K562 (cell line): ENCODE measurements around the gene S100A3. TPM values are rescaled to one million over a fixed set of nuclear protein-coding genes. Genes with fewer than 3 reads are reported as not detected.
A peak's percentile ranks its signal among the peaks of the same experiment; 100 is the strongest.

Source experiments
- BDP1 ChIP-seq: IDR thresholded peaks from 3 replicates; pipeline ENCODE4 v1.6.1; 2011; ENCODE audit not compliant: insufficient read length, insufficient read depth
- BRF1 ChIP-seq: IDR thresholded peaks from 3 replicates; pipeline ENCODE4 v1.6.1; 2011; ENCODE audit warnings: borderline replicate concordance, mild to moderate bottlenecking; ENCODE audit not compliant: insufficient read length; ENCODE audit errors: extremely low read depth
- CBX1 ChIP-seq: sonication (generic); IDR thresholded peaks from 2 replicates; pipeline ENCODE4 v1.6.1; 2016; ENCODE audit warnings: antibody characterized with exemption, low read depth, mild to moderate bottlenecking
- ELF4 ChIP-seq: fragments of 450-650 bp; formaldehyde crosslinking; IDR thresholded peaks from 2 replicates; pipeline ENCODE4 v1.4.0; 2022; ENCODE audit warnings: missing genetic modification characterization
- ERF ChIP-seq: fragments of 450-650 bp; formaldehyde crosslinking; IDR thresholded peaks from 2 replicates; pipeline ENCODE4 v1.4.0; 2020; ENCODE audit warnings: mild to moderate bottlenecking, mixed read lengths
- FOXK1 ChIP-seq: sonication (generic); formaldehyde crosslinking; IDR thresholded peaks from 2 replicates; pipeline ENCODE4 v1.8.0; 2022; ENCODE audit warnings: missing genetic modification reagents, mild to moderate bottlenecking, borderline replicate concordance
- GMEB1 ChIP-seq: fragments of 250-450 bp; sonication (Bioruptor Pico); IDR thresholded peaks from 2 replicates; pipeline ENCODE4 v1.4.0; 2020; ENCODE audit warnings: mild to moderate bottlenecking
- GTF2E2 ChIP-seq: fragments of 200-800 bp; sonication (Bioruptor generic); IDR thresholded peaks from 2 replicates; pipeline ENCODE4 v1.6.1; 2016; ENCODE audit warnings: missing genetic modification characterization, missing compliant biosample characterization
- HNRNPH1 ChIP-seq: fragments of 200-400 bp; formaldehyde crosslinking; optimal IDR thresholded peaks from 2 replicates; pipeline ENCODE3; 2017; ENCODE audit warnings: low read depth, mild to moderate bottlenecking, low read length, moderate library complexity
- HNRNPK ChIP-seq: fragments of 200-400 bp; formaldehyde crosslinking; IDR thresholded peaks from one replicate; pipeline ENCODE4 v1.6.1; 2018; ENCODE audit warnings: mild to moderate bottlenecking, low read depth, low read length; ENCODE audit not compliant: poor library complexity, severe bottlenecking
- NFIX ChIP-seq: fragments of 250-450 bp; sonication (Bioruptor Pico); IDR thresholded peaks from 2 replicates; pipeline ENCODE4 v1.4.0; 2020; ENCODE audit warnings: low read depth, mild to moderate bottlenecking, moderate library complexity
- NONO ChIP-seq, 2 experiments: fragments of 200-400 bp in 1 of 2; fragments of 450-650 bp in 1 of 2; formaldehyde crosslinking in 1 of 2; IDR thresholded peaks; 2 replicates each; pipeline ENCODE4 v1.6.1; 2017; ENCODE audit warnings: low read depth in 2 of 2, mild to moderate bottlenecking in 2 of 2, moderate library complexity in 2 of 2, low read length in 1 of 2
- POLR2AphosphoS5 ChIP-seq: IDR thresholded peaks from 2 replicates; pipeline ENCODE4 v1.6.1; 2011; ENCODE audit warnings: mild to moderate bottlenecking, low read depth, low read length, moderate library complexity; ENCODE audit not compliant: control insufficient read depth, insufficient read depth
- SMARCA4 ChIP-seq: fragments of 450-650 bp; IDR thresholded peaks from 2 replicates; pipeline ENCODE4 v1.6.1; 2016
- SMARCC2 ChIP-seq: fragments of 450-650 bp; IDR thresholded peaks from 2 replicates; pipeline ENCODE4 v1.6.1; 2017; ENCODE audit warnings: antibody characterized with exemption, moderate library complexity, mild to moderate bottlenecking, low read depth
- SRF ChIP-seq, 2 experiments: fragments of 250-450, 450-650 bp in 1 of 2; sonication (Bioruptor Pico) in 1 of 2; sonication (generic) in 1 of 2; formaldehyde crosslinking; IDR thresholded peaks; 2 replicates each; pipeline versions ENCODE4 v1.5.0 to v1.5.1; 2020 to 2022; ENCODE audit warnings: mild to moderate bottlenecking in 1 of 2, missing genetic modification reagents in 1 of 2
- TAF7 ChIP-seq: fragments of 450-650 bp; IDR thresholded peaks from 2 replicates; pipeline ENCODE4 v1.6.1; 2016; ENCODE audit warnings: missing genetic modification characterization, missing compliant biosample characterization
- TARDBP ChIP-seq: fragments of 450-650 bp; IDR thresholded peaks from 2 replicates; pipeline ENCODE4 v1.6.1; 2016
- TCF3 ChIP-seq: sonication (generic); formaldehyde crosslinking; IDR thresholded peaks from 2 replicates; pipeline ENCODE4 v1.4.0; 2020; ENCODE audit warnings: mild to moderate bottlenecking, missing genetic modification reagents
- ZFPM2 ChIP-seq: fragments of 250-450 bp; sonication (Bioruptor Pico); IDR thresholded peaks from 2 replicates; pipeline ENCODE4 v1.5.1; 2022; ENCODE audit warnings: mild to moderate bottlenecking
- ZKSCAN1 ChIP-seq: fragments of 150-350 bp; IDR thresholded peaks from 2 replicates; pipeline ENCODE4 v1.6.1; 2016; ENCODE audit warnings: low read depth, low read length
- ZNF146 ChIP-seq: IDR thresholded peaks from one replicate; pipeline ENCODE4 v1.6.1; 2018; ENCODE audit warnings: missing compliant biosample characterization; ENCODE audit not compliant: unreplicated experiment
- ZNF165 ChIP-seq: fragments of 250-450 bp; sonication (Bioruptor Pico); IDR thresholded peaks from 2 replicates; pipeline ENCODE4 v1.4.0; 2020; ENCODE audit warnings: borderline replicate concordance
- ZNF184 ChIP-seq: sonication (generic); formaldehyde crosslinking; IDR thresholded peaks from 2 replicates; pipeline ENCODE4 v1.5.0; 2020; ENCODE audit warnings: missing genetic modification reagents
- ZNF277 ChIP-seq: fragments of 250-450 bp; sonication (Bioruptor Pico); IDR thresholded peaks from 2 replicates; pipeline ENCODE4 v1.8.0; 2022; ENCODE audit warnings: inconsistent platforms, mild to moderate bottlenecking, moderate library complexity, borderline replicate concordance
- ZNF408 ChIP-seq: fragments of 250-450 bp; sonication (Bioruptor Pico); IDR thresholded peaks from 2 replicates; pipeline ENCODE4 v1.4.0; 2020; ENCODE audit warnings: low read depth, mild to moderate bottlenecking, moderate library complexity
- ZNF445 ChIP-seq: fragments of 250-450 bp; sonication (Bioruptor Pico); IDR thresholded peaks from 2 replicates; pipeline ENCODE4 v1.4.0; 2020; ENCODE audit warnings: low read depth, mild to moderate bottlenecking, moderate library complexity
- polyA plus RNA-seq, 8 experiments: library from polyadenylated mRNA; depleted of rRNA in 4 of 8; stranded (reverse) in 5 of 8; unstranded in 3 of 8; fragments of >200 nt; fragmentation: Nextera tagmentation in 2 of 8; fragmentation: Illumina TruSeq in 1 of 8; extraction: Ambion mirVana in 2 of 8; extraction: Trizol in 1 of 8; gene quantifications; 2 replicates each; pipeline versions ENCODE4 v1.2.1 to v1.2.3, GENCODE V29; 2011 to 2014; ENCODE audit warnings: inconsistent platforms in 1 of 8, missing spikeins in 1 of 8
- total RNA-seq, 7 experiments: library from RNA; depleted of rRNA in 6 of 7; stranded (reverse); fragments of >200 nt in 6 of 7; fragmentation: Illumina TruSeq in 2 of 7; extraction: Trizol in 2 of 7; gene quantifications; 2 replicates each; pipeline versions ENCODE4 v1.2.1 to v1.2.3, GENCODE V29; 2011 to 2021; ENCODE audit warnings: low replicate concordance in 1 of 7

S100A3 gene
- total and polyA plus RNA-seq, 9 of the 15 experiments (the other 6 are each of a cell fraction or from before 2014, with no cell fraction given): 0.08 to 1.7 (median 0.18) TPM; not detected in 4

- TF ChIP-seq GMEB1 (no peak), ZNF184 (CRISPR knock-in tag) (no peak), ZNF165 (no peak), SMARCA4 (peak; percentile 96), HNRNPH1 (no peak), ZNF445 (CRISPR knock-in tag) (no peak), SRF (CRISPR knock-in tag; IDR thresholded peaks at IDR 0.05) (0 out of 4 replicates have a peak, but pooled peaks of 1 of the 2 experiments have one; percentile 23), NFIX (CRISPR knock-in tag) (no peak), BRF1 (no peak), FOXK1 (CRISPR knock-in tag) (no peak), ZKSCAN1 (no peak; the same call in 1 of the 2 replicates), ELF4 (CRISPR knock-in tag) (0 out of 2 replicates have a peak, but pooled peaks have one; percentile 63), NONO (IDR thresholded peaks at IDR 0.05; ENCODE audit: low read depth in 2 of 2, low read length in 1 of 2) (0 out of 4 replicates have a peak, but pooled peaks of 1 of the 2 experiments have one; percentile 46), TARDBP (no peak), ZNF277 (no peak), ZNF408 (CRISPR knock-in tag) (no peak), ERF (CRISPR knock-in tag) (no peak; the same call in none of the 2 replicates), ZNF146 (no peak), CBX1 (no peak), SMARCC2 (peak; percentile 94), GTF2E2 (no peak), HNRNPK (no peak), TCF3 (CRISPR knock-in tag) (peak; percentile 62), POLR2AphosphoS5 (peak; percentile 63; the same call in 1 of the 2 replicates), ZFPM2 (CRISPR knock-in tag) (no peak), BDP1 (no peak), TAF7 (tag) (no peak)
Measured at GRCh38 chr1:153566414-153567371, 17.6 kb upstream of the S100A3 start (continued).
